ENCODE results near the gene OR13C8.

GRCh38 chr9:104580562-104580961 lies 11.6 kb downstream of the OR13C8 start:
- TF ChIP-seq CTCF (IDR thresholded peaks at IDR 0.05) = no peak
- no peak for TF ChIP-seq POLR2A (IDR thresholded peaks at IDR 0.05)
